AG10803 (cell line): Measurements from ENCODE around the gene DEPP1.

Experiments used
- DNase-seq: peaks from one replicate; pipeline ENCODE4 v3.0.0; 2010; ENCODE audit warnings: low read depth
- H3K4me3 ChIP-seq: 2 replicates; pipeline ENCODE4 v1.5.1; 2011; ENCODE audit warnings: mild to moderate bottlenecking, low read length, control low read depth
- TF ChIP-seq, protein P1 (sequence below): conservative IDR thresholded peaks from 2 replicates; pipeline ENCODE4 v1.5.1; 2011; ENCODE audit warnings: mild to moderate bottlenecking, low read length, control low read depth, inconsistent platforms

DEPP1 gene

DNA sequence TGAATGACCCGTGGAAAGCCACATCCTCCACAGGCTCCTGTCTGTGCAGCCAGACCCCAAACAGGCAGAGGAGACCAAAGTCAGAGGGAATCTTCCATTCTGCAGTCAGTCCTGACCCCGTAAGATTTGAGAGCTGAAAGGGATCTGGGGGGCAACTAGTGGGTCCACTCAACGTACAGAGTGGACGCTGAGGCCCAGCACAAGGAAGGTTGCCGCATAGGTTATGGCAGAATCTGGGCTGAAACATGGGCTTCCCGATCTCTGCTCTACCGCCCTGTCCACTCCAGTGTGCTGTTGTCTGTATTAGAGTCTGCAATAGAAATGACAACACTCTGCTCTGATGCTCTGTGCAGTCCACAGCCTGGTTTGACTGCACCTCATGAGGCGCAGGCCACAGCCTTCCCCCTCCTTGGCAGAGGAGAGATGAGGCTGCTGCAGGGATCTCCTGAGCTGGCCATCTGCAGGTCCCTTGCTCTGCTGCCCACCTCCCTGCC, 14.2 kb upstream of the DEPP1 start:
- H3K4me3 ChIP-seq, result no peak overlapping the region
- TF ChIP-seq, protein P1, sequence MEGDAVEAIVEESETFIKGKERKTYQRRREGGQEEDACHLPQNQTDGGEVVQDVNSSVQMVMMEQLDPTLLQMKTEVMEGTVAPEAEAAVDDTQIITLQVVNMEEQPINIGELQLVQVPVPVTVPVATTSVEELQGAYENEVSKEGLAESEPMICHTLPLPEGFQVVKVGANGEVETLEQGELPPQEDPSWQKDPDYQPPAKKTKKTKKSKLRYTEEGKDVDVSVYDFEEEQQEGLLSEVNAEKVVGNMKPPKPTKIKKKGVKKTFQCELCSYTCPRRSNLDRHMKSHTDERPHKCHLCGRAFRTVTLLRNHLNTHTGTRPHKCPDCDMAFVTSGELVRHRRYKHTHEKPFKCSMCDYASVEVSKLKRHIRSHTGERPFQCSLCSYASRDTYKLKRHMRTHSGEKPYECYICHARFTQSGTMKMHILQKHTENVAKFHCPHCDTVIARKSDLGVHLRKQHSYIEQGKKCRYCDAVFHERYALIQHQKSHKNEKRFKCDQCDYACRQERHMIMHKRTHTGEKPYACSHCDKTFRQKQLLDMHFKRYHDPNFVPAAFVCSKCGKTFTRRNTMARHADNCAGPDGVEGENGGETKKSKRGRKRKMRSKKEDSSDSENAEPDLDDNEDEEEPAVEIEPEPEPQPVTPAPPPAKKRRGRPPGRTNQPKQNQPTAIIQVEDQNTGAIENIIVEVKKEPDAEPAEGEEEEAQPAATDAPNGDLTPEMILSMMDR, result no peak
- DNase-seq, result no peak

DNA sequence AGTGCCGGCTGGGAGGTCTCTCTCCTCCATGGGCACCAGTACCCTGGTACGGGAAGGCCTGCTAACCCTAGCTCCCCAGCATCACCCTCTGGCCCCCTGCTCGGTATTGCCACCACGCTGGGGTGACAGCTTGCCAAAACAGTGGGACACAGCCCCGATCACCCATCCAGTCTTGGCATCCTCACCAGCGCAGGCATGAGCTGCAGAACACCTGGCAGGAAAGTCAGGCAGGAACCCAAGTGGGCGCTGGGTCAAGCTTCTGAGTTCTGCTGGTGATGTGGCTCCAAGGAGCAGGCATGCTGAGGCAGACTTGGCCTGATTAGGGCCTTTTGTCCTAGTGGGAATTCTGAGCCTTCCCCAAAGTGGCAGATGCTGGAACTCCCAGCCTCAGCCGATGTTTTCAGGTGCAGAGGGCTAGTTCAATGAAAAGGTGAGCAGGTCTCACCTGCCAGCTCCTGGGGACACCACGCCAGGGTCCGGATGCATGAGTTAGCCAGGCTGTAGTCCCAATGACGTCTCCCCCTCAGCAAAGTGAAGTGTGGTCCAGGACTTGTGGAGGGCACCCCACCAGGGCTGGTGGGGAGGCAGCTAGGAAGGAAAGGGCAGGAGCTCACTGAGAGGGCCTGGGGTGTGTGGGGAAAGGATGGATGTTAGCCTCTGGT, 13.6 kb upstream of the DEPP1 start:
- TF ChIP-seq, protein P1, result no peak
- no peak for DNase-seq
- H3K4me3 ChIP-seq, result no peak overlapping the region

DNA sequence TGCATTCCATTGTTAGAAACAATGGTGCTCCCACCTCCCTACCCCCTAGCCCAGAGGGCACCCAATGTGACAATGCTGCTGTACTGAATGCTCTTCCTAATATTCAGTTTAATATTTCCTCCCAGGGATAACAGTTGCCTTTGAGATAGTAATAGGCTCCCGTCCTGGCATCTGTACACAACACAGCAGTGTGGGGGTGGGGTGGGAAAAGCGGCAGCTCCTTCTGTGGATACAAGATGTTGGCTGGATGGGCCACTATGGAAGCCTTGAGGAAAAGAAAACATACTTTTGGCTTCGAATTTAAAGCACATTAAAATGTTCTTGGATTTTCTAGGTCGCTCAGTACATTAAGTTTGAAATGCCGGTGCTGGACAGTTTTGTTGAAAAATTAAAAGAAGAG, 13.0 kb upstream of the DEPP1 start:
- no peak overlapping the region for H3K4me3 ChIP-seq
- TF ChIP-seq, protein P1, result no peak
- no peak for DNase-seq

DNA sequence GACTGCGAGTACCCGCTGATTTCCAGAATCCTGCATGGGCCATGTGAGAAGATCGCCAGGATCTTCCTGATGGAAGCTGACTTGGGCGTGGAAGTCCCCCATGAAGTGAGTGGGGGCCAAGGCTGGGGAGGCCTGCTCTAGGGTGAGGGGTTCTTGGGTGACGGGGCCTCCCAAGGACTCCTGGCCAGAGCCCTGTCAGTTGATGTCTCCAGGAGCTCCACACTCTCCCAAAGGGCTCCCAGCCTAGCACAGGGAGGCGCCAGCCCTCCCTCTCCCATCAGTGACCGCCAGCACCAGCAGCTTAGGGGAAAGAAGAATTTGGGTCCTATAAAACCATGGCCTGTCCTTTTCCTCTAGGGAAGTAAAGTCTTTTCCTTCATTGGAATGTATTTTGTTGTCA, 12.4 kb upstream of the DEPP1 start:
- H3K4me3 ChIP-seq, result no peak overlapping the region
- TF ChIP-seq, protein P1, result no peak
- DNase-seq, result no peak

DNA sequence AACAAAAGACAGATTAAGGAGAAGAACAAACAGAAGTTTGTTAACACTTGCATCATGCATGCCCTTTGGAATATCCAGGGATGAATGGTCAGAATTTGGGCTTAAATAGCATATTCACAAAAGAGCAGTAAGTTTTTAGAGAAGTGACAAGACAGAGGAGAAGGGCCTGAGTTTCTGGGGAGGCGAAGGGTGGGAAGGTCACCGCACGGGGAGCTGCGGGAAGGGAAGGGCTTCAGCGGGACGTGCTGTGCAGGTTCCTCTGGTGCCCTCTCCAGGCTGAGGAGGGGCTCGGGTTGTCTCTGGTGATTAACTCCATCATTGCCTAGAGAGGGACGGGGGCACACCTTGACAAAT, 11.7 kb upstream of the DEPP1 start:
- no peak overlapping the region for H3K4me3 ChIP-seq
- TF ChIP-seq, protein P1, result no peak
- DNase-seq, result no peak

DNA sequence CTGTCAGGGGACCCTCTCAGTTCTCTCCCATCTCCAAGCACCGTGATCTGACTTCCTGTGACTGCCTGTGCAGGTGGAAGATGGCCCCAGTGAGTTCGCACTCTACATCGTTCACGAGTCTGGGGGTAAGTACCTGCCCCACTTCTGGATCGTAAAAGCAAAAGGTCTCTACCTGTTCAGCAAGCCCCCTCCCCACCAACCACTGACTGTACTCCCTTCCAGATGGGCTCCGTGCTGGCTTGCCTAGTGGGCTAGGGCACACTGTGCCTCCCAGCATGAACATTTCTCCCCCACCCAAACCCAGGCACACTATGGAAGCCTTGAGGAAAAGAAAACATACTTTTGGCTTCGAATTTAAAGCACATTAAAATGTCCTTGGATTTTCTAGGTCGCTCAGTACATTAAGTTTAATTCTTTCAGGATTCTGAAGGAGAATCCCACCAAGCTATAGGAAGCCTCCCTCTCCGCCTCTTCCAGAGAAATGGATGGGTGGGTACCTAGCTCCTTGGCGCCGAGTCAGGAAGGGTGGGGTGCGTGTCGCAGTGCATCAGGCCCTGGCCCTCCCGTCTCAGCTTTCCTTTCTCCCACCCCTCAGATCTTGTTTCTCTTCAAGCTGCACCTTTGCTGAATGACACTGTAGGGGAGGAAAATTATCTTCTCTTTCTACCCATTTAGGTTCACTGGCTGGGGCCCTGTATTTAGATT, 11.1 kb upstream of the DEPP1 start:
- no peak for DNase-seq
- H3K4me3 ChIP-seq, result no peak overlapping the region
- TF ChIP-seq, protein P1, result no peak

DNA sequence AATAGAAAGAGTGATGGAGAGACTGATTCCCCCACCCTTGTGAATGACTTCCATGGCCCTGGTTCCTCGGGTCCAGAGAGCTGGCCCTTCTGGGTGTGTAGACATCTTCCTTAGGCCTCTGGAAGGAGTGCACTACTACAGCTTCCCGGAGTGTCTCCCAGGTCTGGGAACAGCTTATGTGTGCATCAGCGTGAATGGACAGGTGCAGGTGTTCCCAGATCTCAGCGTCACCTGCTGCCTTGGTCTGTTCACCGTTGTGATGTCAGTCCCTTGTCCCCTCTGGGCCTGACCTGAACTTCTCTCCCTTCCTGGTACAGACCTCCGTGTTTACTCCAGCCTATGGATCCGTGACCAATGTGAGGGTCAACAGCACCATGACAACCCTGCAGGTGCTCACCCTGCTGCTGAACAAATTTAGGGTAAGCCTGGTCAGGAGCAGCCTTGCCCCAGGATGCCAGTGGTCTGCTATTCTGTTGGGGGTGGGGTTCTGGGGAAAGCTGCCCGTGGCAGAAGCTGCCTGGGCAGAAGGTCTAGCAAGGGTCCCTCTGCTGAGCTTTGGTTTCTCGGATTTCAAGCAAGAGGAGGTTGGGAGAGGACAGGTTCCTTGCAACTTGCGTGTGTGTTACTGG, 10.5 kb upstream of the DEPP1 start:
- no peak overlapping the region for H3K4me3 ChIP-seq
- TF ChIP-seq, protein P1, result no peak
- no peak for DNase-seq
